HG03064 (cell line): ENCODE measurements around the gene EPSTI1.
"Not testable (repeated sequence)": the region's sequence is repeated elsewhere in the genome, so short reads cannot be mapped to it uniquely, and the experiment has no call there.

Experiments
- ATAC-seq: cut with Tn5 transposase; IDR thresholded peaks from one replicate; pipeline ENCODE4 v1.9.1; 2021; ENCODE audit warnings: low read depth; ENCODE audit not compliant: unreplicated experiment

Gene EPSTI1

GRCh38 chr13:42862370-42862769 is 129.7 kb downstream of the EPSTI1 start:
- not testable (repeated sequence) for ATAC-seq

GRCh38 chr13:42860485-42860884 is 131.6 kb downstream of the EPSTI1 start:
- ATAC-seq: no peak

GRCh38 chr13:42859760-42860159 is 132.3 kb downstream of the EPSTI1 start:
- no peak for ATAC-seq

- ATAC-seq: no peak
Observed at GRCh38 chr13:42855410-42855809, 136.6 kb downstream of the EPSTI1 start.

GRCh38 chr13:42852136-42852535 is 139.9 kb downstream of the EPSTI1 start:
- no peak for ATAC-seq

- no peak for ATAC-seq
Observed at GRCh38 chr13:42849200-42849599, 142.8 kb downstream of the EPSTI1 start.

GRCh38 chr13:42847891-42848663 is 144.0 kb downstream of the EPSTI1 start:
- ATAC-seq: no peak

- no peak for ATAC-seq
Observed at GRCh38 chr13:42836930-42837690, 154.9 kb downstream of the EPSTI1 start.
